NB4 (cell line): Measurements from ENCODE around the gene TUT7.

ENCODE experiments used
- DNase-seq: peaks from one replicate; pipeline ENCODE4 v3.0.0; 2010; ENCODE audit warnings: low read depth
- H3K4me3 ChIP-seq: one replicate; pipeline ENCODE4 v1.5.1; 2011; ENCODE audit warnings: mild to moderate bottlenecking, low read depth, low read length, moderate library complexity
- MYC ChIP-seq: IDR thresholded peaks from 2 replicates; pipeline ENCODE4 v1.6.1; 2011; ENCODE audit warnings: low read depth, low read length
- POLR2A ChIP-seq: IDR thresholded peaks from 2 replicates; pipeline ENCODE4 v1.6.1; 2011; ENCODE audit warnings: mild to moderate bottlenecking; ENCODE audit not compliant: insufficient read length; ENCODE audit errors: extremely low read depth
- TF ChIP-seq, protein P1 (sequence below): IDR thresholded peaks from one replicate; pipeline ENCODE4 v1.5.1; 2012; ENCODE audit warnings: low read depth, low read length
- TF ChIP-seq, protein P2 (sequence below): IDR thresholded peaks from 2 replicates; pipeline ENCODE4 v1.6.1; 2011; ENCODE audit warnings: low read depth, low read length

The TUT7 gene

GRCh38 chr9:86282077-86282978 lies 71.9 kb downstream of the TUT7 start, which contains the start of gene ISCA1:
TSS of gene ISCA1 (minus strand) at chr9:86282538. CDS start at chr9:86282458, 80 bp downstream.
- DNase-seq: peak; percentile 95
- peak within 1 kb of the TSS; percentile 92 for H3K4me3 ChIP-seq
- TF ChIP-seq, protein P1, sequence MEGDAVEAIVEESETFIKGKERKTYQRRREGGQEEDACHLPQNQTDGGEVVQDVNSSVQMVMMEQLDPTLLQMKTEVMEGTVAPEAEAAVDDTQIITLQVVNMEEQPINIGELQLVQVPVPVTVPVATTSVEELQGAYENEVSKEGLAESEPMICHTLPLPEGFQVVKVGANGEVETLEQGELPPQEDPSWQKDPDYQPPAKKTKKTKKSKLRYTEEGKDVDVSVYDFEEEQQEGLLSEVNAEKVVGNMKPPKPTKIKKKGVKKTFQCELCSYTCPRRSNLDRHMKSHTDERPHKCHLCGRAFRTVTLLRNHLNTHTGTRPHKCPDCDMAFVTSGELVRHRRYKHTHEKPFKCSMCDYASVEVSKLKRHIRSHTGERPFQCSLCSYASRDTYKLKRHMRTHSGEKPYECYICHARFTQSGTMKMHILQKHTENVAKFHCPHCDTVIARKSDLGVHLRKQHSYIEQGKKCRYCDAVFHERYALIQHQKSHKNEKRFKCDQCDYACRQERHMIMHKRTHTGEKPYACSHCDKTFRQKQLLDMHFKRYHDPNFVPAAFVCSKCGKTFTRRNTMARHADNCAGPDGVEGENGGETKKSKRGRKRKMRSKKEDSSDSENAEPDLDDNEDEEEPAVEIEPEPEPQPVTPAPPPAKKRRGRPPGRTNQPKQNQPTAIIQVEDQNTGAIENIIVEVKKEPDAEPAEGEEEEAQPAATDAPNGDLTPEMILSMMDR: no peak
- TF ChIP-seq, protein P2, sequence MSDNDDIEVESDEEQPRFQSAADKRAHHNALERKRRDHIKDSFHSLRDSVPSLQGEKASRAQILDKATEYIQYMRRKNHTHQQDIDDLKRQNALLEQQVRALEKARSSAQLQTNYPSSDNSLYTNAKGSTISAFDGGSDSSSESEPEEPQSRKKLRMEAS: peak; percentile 45
- TF ChIP-seq MYC (peak; percentile 84), POLR2A (peak; percentile 81)

DNA sequence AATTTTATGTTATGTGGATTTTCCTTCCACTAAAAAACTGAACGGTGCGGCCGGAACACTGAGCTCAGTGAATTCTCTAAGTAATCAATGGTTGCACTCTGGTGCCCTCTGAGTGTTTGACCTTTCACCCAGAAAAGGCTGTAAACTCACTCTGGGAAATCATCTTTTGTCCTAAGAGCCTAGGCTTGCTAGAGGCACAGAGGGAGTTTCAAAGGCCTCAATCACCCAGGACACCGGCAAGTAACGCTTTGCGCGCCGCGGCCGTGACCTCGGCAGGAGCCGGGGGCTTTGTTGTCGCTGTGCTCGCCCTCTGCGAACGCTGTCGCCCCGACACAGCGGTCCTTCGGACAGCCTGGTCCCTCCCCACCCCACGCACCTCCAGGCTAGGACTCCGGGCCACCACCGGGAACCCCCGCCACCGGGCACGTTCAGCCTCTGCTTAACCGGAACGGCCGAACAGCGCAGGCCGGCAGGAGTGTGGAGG lies 72.6 kb downstream of the TUT7 start:
- TF ChIP-seq POLR2A (no peak), MYC (no peak)
- TF ChIP-seq, protein P2: no peak
- TF ChIP-seq, protein P1: no peak
- DNase-seq: no peak
- H3K4me3 ChIP-seq: peak overlapping the region; percentile 92

GRCh38 chr9:86280580-86280979 lies 73.6 kb downstream of the TUT7 start:
- H3K4me3 ChIP-seq: peak overlapping the region; percentile 92
- TF ChIP-seq, protein P2: no peak
- TF ChIP-seq, protein P1: no peak
- TF ChIP-seq POLR2A (no peak), MYC (no peak)
- no peak for DNase-seq

DNA sequence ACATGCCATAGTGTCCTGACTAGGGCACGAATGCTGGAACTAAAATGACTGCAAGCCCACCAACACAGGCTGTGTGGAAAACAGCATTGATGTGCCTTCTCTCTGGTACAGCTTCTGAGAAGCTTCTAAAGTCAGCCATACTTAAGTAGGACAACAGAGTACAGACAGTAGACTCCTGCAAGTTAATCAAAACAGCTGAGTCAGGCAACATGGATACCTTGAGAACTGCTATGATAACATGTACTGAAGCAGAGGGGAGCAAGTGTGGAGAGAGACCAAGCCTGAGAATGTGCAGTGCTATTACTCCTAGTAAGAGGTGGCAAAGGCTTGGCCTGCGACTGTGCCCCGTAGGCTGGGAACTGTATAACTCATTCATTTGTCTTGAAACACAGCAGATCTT lies 74.4 kb downstream of the TUT7 start:
- peak overlapping the region; percentile 4 for H3K4me3 ChIP-seq
- DNase-seq: no peak
- TF ChIP-seq, protein P1: no peak
- TF ChIP-seq, protein P2: no peak
- TF ChIP-seq POLR2A: no peak
- TF ChIP-seq MYC: no peak

GRCh38 chr9:86277072-86277471 lies 77.1 kb downstream of the TUT7 start:
- TF ChIP-seq, protein P1: no peak
- TF ChIP-seq, protein P2: no peak
- TF ChIP-seq MYC: no peak
- TF ChIP-seq POLR2A: no peak

More at GRCh38 chr9:86277072-86277471, 77.1 kb downstream of the TUT7 start:
- DNase-seq: no peak
- H3K4me3 ChIP-seq: no peak overlapping the region
